HG02852 (cell line): ENCODE results near the gene FLCN.
"Not testable (repeated sequence)": the region's sequence is repeated elsewhere in the genome, so short reads cannot be mapped to it uniquely, and the experiment has no call there.

Experiments used
- ATAC-seq: cut with Tn5 transposase; IDR thresholded peaks from one replicate; pipeline ENCODE4 v1.9.1; 2021; ENCODE audit warnings: mild to moderate bottlenecking, moderate library complexity; ENCODE audit not compliant: unreplicated experiment

The FLCN gene

GRCh38 chr17:17237026-17237799 is at the start of gene FLCN:
Gene FLCN, minus strand, starts transcription at chr17:17237168. Its CDS starts 9,031 bp downstream, at chr17:17228137.
- ATAC-seq: peak; percentile 78

GRCh38 chr17:17285951-17286350 is 49.0 kb upstream of the FLCN start:
- no peak for ATAC-seq

GRCh38 chr17:17280613-17281549 is 43.9 kb upstream of the FLCN start, which contains the start of gene COPS3:
Gene COPS3, minus strand, starts transcription at chr17:17281246. Its CDS starts 60 bp downstream, at chr17:17281186.
- ATAC-seq: peak; percentile 92

GRCh38 chr17:17279316-17279715 is 42.3 kb upstream of the FLCN start:
- no peak for ATAC-seq

DNA sequence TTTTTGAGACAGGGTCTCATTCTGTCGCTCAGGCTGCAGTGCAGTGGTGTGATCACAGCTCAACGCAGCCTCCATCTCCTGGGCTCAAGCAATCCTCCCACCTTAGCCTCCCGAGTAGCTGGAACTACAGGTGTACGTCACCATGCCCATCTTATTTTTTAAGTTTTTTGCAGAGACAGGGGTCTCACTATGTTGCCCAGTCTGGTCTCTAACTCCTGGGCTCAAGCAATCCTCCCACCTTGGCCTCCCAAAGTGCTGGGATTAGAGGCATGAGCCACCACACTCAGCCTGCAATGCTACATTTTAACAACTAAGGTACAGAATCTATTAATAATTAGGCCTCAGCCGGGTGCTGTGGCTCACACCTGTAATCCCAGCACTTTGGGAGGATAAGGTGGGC is 40.5 kb upstream of the FLCN start:
- ATAC-seq: not testable (repeated sequence)

DNA sequence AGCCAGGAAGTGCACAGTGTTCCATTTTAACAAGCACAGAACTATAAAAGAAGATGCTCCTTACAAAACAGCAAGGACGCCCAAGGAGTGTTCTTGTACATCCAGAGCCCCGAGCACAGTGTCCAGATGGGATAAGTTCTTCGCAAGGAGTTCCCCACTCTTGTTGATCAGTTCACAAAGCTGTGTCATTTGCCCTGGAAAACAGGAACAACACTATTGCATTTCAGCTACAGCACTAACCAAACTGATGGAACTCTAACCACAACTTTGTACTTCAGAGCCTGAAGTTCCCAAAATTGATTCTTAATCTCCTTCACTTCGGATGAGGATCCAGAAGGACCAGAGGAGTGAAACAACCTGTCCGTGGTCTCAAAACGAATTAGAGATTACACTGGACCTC is 39.0 kb upstream of the FLCN start:
- no peak for ATAC-seq

GRCh38 chr17:17269926-17270773 is 33.2 kb upstream of the FLCN start:
- ATAC-seq: no peak

GRCh38 chr17:17264430-17264829 is 27.5 kb upstream of the FLCN start:
- ATAC-seq: no peak

- ATAC-seq: no peak
Measured at GRCh38 chr17:17258998-17259397, 22.0 kb upstream of the FLCN start.

- no peak for ATAC-seq
Measured at GRCh38 chr17:17258011-17258410, 21.0 kb upstream of the FLCN start.

GRCh38 chr17:17256316-17256715 is 19.3 kb upstream of the FLCN start:
- ATAC-seq: no peak

- not testable (repeated sequence) for ATAC-seq
Measured at GRCh38 chr17:17255689-17256088, 18.7 kb upstream of the FLCN start.

DNA sequence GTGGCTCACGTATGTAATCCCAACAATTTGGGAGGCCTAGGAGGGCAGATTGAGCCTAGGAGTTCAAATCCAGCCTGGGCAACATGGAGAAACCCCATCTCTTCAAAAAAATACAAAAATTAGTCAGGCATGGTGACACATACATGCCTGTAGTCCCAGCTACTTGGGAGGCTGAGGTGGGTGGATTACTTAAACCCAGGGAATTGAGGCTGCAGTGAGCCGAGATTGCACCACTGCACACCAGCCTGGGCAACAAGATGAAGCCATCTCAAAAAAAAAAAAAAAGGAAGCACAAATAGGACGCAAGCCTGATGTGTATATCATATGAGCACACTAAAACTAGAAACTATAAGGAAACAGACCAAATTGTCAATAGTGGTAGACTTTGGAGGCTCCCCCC is 17.1 kb upstream of the FLCN start:
- no peak for ATAC-seq

DNA sequence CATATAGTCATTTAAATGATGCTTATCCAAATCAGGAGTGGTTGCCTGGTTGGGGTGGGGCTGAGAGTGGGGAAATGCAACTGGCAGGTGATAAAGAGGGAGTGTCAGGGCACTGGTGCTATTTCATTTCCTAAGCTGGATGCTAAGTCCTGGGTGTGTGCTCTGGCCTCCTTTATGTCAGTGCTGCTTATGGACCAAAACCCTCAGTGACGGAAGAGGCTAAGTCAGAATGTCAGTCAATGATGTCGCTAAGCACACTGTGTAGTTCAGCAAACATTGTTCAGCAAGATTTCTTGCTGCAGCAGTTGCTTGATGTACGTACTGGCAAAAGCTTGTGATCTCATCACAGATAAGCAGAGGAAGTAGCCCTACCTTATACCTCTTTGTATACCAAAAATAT is 16.4 kb upstream of the FLCN start:
- ATAC-seq: no peak

- no peak for ATAC-seq
Measured at GRCh38 chr17:17252149-17252661, 15.2 kb upstream of the FLCN start.

- ATAC-seq: no peak
Measured at GRCh38 chr17:17246879-17247278, 9.9 kb upstream of the FLCN start.

- no peak for ATAC-seq
Measured at GRCh38 chr17:17243163-17243562, 6.2 kb upstream of the FLCN start.

GRCh38 chr17:17242246-17242645 is 5.3 kb upstream of the FLCN start:
- ATAC-seq: no peak

GRCh38 chr17:17241656-17242055 is 4.7 kb upstream of the FLCN start:
- no peak for ATAC-seq

DNA sequence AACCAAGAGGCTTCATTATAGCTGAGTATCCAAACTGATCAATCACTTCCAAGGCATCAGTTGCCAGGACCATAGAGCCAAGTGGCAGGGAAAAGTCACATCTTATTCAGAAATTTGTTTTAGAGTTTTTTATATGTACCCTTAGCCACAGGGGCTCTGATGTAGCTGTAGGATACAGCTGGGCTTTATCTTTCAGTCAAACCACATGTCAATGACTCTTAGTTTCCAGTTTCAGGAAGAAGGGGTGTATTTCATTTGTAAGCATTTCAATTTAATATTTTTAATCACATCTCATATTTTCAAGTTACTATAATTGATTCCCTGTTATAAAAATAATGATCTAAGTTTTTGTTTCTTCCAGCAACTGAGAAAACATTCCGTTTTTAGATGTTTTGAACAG is 2.9 kb upstream of the FLCN start:
- ATAC-seq: no peak
